HepG2 (cell line): ENCODE results near the gene RTBDN. TPM values are rescaled to one million over a fixed set of nuclear protein-coding genes. Genes with fewer than 3 reads are reported as not detected.

Experiments
- ATF4 ChIP-seq, 2 experiments: fragments of 450-650 bp in 1 of 2; sonication (generic) in 1 of 2; formaldehyde crosslinking; IDR thresholded peaks; 2 replicates each; pipeline versions ENCODE4 v1.5.0 to v1.8.0; 2020 to 2022; ENCODE audit warnings: mild to moderate bottlenecking in 1 of 2, missing genetic modification reagents in 1 of 2
- CCAR2 ChIP-seq: fragments of 200-400 bp; formaldehyde crosslinking; optimal IDR thresholded peaks from 2 replicates; pipeline ENCODE3; 2018; ENCODE audit warnings: low read depth, mild to moderate bottlenecking, low read length, moderate library complexity
- DNMT1 ChIP-seq: sonication (generic); formaldehyde crosslinking; IDR thresholded peaks from 2 replicates; pipeline ENCODE4 v1.5.1; 2020; ENCODE audit warnings: mild to moderate bottlenecking, missing genetic modification reagents
- ERF ChIP-seq: IDR thresholded peaks from 2 replicates; pipeline ENCODE4 v1.6.1; 2018; ENCODE audit warnings: missing biosample characterization, missing genetic modification reagents
- ETV5 ChIP-seq: IDR thresholded peaks from 2 replicates; pipeline ENCODE4 v1.6.1; 2018; ENCODE audit warnings: missing biosample characterization, missing genetic modification reagents, inconsistent platforms, borderline replicate concordance
- HOMEZ ChIP-seq: IDR thresholded peaks from 2 replicates; pipeline ENCODE4 v1.6.1; 2016; ENCODE audit warnings: low read depth
- KMT2A ChIP-seq: sonication (generic); formaldehyde crosslinking; IDR thresholded peaks from 2 replicates; pipeline ENCODE4 v1.4.0; 2020; ENCODE audit warnings: missing genetic modification reagents
- MED13 ChIP-seq: sonication (generic); formaldehyde crosslinking; IDR thresholded peaks from 2 replicates; pipeline ENCODE4 v1.5.0; 2020; ENCODE audit warnings: missing genetic modification reagents
- MIER3 ChIP-seq: IDR thresholded peaks from 2 replicates; pipeline ENCODE4 v1.6.1; 2016; ENCODE audit warnings: missing compliant biosample characterization, borderline replicate concordance
- MTF2 ChIP-seq: sonication (generic); formaldehyde crosslinking; IDR thresholded peaks from 2 replicates; pipeline ENCODE4 v1.5.0; 2020; ENCODE audit warnings: missing genetic modification reagents, borderline replicate concordance
- NR2F1 ChIP-seq, 2 experiments: fragments of 450-650 bp in 1 of 2; formaldehyde crosslinking in 1 of 2; IDR thresholded peaks; 2 replicates each; pipeline versions ENCODE4 v1.5.0 to v1.6.1; 2016 to 2020; ENCODE audit warnings: mild to moderate bottlenecking in 1 of 2, missing compliant biosample characterization in 1 of 2, missing genetic modification reagents in 1 of 2, moderate library complexity in 1 of 2
- PPARG ChIP-seq: conservative IDR thresholded peaks from 2 replicates; pipeline ENCODE4 v1.6.1; 2016; ENCODE audit warnings: missing biosample characterization, missing genetic modification reagents
- PREB ChIP-seq: sonication (generic); formaldehyde crosslinking; IDR thresholded peaks from 2 replicates; pipeline ENCODE4 v1.4.0; 2020; ENCODE audit warnings: missing genetic modification reagents
- SRSF9 ChIP-seq: fragments of 200-400 bp; formaldehyde crosslinking; IDR thresholded peaks from 2 replicates; pipeline ENCODE4 v1.6.1; 2018; ENCODE audit warnings: borderline replicate concordance, mild to moderate bottlenecking, low read depth, low read length; ENCODE audit not compliant: insufficient read depth, poor library complexity, severe bottlenecking
- TOE1 ChIP-seq: sonication (generic); formaldehyde crosslinking; IDR thresholded peaks from 2 replicates; pipeline ENCODE4 v1.4.0; 2020; ENCODE audit warnings: mild to moderate bottlenecking, missing genetic modification reagents
- YY1 ChIP-seq: IDR thresholded peaks from 2 replicates; pipeline ENCODE4 v1.6.1; 2011; ENCODE audit warnings: low read length, low read depth, moderate library complexity, mild to moderate bottlenecking; ENCODE audit not compliant: insufficient read depth, insufficient replicate concordance
- ZNF441 ChIP-seq: sonication (generic); formaldehyde crosslinking; IDR thresholded peaks from 2 replicates; pipeline ENCODE4 v1.7.0; 2021; ENCODE audit warnings: missing genetic modification reagents, borderline replicate concordance
- ZNF609 ChIP-seq: sonication (generic); formaldehyde crosslinking; IDR thresholded peaks from 2 replicates; pipeline ENCODE4 v1.4.0; 2020; ENCODE audit warnings: mild to moderate bottlenecking, missing genetic modification reagents, borderline replicate concordance
- ZNF619 ChIP-seq: sonication (generic); formaldehyde crosslinking; IDR thresholded peaks from 2 replicates; pipeline ENCODE4 v1.4.0; 2020; ENCODE audit warnings: mild to moderate bottlenecking, missing genetic modification reagents
- ZSCAN12 ChIP-seq: sonication (generic); formaldehyde crosslinking; IDR thresholded peaks from 2 replicates; pipeline ENCODE4 v1.9.0; 2021; ENCODE audit warnings: mild to moderate bottlenecking, missing genetic modification reagents
- polyA plus RNA-seq, 8 experiments: library from polyadenylated mRNA; depleted of rRNA in 3 of 8; stranded (reverse) in 7 of 8; unstranded in 1 of 8; fragments of >200 nt; fragmentation: Illumina TruSeq in 4 of 8; extraction: Trizol in 4 of 8; gene quantifications; 2 replicates each; pipeline versions ENCODE4 v1.2.1 to v1.2.3, GENCODE V29; 2011 to 2016; ENCODE audit warnings: low read depth in 4 of 8, missing spikeins in 1 of 8, mixed read lengths in 1 of 8; ENCODE audit not compliant: insufficient read depth in 1 of 8
- total RNA-seq, 5 experiments: library from RNA; depleted of rRNA; stranded (reverse); fragments of >200 nt; fragmentation: Illumina TruSeq; extraction: Trizol; gene quantifications; 2 replicates each; pipeline ENCODE4 v1.2.3, GENCODE V29; 2016; ENCODE audit warnings: low read depth in 1 of 5

Gene RTBDN
- total and polyA plus RNA-seq, 2 of the 13 experiments (the other 11 are each of a cell fraction or from before 2014, with no cell fraction given): 0.27 to 0.48 TPM

GRCh38 chr19:12801466-12802266 is 32.7 kb downstream of the RTBDN start, which contains the start of the genes PRDX2 and THSD8 (continued):
- TF ChIP-seq TOE1 (CRISPR knock-in tag): no peak
- peak; percentile 77; the same call in 1 of the 2 replicates for TF ChIP-seq KMT2A (CRISPR knock-in tag)
- peak; percentile 33; the same call in 1 of the 2 replicates for TF ChIP-seq ZNF619 (CRISPR knock-in tag)
- TF ChIP-seq PREB (CRISPR knock-in tag): no peak
- peak; percentile 68; the same call in 1 of the 2 replicates for TF ChIP-seq MTF2 (CRISPR knock-in tag)
- peak; percentile 54; the same call in 1 of the 2 replicates for TF ChIP-seq DNMT1 (CRISPR knock-in tag)
- TF ChIP-seq MED13 (CRISPR knock-in tag): peak; percentile 53; the same call in 1 of the 2 replicates
- no peak for TF ChIP-seq SRSF9
- peak in 1 of 2 experiments; percentile 57; a peak in 1 of 4 replicates for TF ChIP-seq NR2F1 (CRISPR knock-in tag; IDR thresholded peaks at IDR 0.05)
- TF ChIP-seq ATF4 (CRISPR knock-in tag; IDR thresholded peaks at IDR 0.05): no peak
- TF ChIP-seq ETV5: peak; percentile 42; the same call in 1 of the 2 replicates
- TF ChIP-seq YY1: peak; percentile 62
- TF ChIP-seq ERF (CRISPR knock-in tag): peak; percentile 60
- no peak for TF ChIP-seq HOMEZ (CRISPR knock-in tag)
- peak; percentile 36 for TF ChIP-seq ZNF609
- TF ChIP-seq ZNF441: peak; percentile 88
- peak; percentile 93 for TF ChIP-seq PPARG
- TF ChIP-seq ZSCAN12 (CRISPR knock-in tag): peak; percentile 73; the same call in 1 of the 2 replicates
- no peak; the same call in 1 of the 2 replicates for TF ChIP-seq MIER3 (CRISPR knock-in tag)
- TF ChIP-seq CCAR2: no peak
